Fibroblast of peridontal ligament (primary cell): ENCODE results near the gene CLN5.
"Not testable (repeated sequence)": the region's sequence is repeated elsewhere in the genome, so short reads cannot be mapped to it uniquely, and the experiment has no call there.

ENCODE experiments used
- DNase-seq: peaks from one replicate; pipeline ENCODE4 v3.0.0-alpha.2; 2010; ENCODE audit errors: extremely low read depth

The CLN5 gene

DNA sequence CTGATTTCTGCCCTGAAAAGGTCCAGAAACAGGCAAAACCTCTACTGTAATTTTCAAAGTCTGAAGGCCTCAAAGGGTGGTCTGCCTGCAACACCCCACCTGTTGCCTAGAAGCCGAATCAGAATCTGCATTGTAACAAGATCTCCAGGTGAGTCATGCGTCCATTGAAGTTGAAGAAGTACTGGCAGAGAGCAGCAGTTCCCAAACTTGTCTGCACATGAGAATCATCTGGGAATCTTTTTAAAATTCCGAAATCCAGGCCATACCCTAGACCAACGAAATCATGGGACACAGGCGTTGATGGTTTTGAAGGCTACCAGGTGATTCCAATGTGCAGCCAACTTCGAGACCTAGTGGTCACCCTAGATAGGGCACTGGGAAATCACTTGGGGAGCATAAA lies 16.0 kb upstream of the CLN5 start:
- no peak for DNase-seq

DNA sequence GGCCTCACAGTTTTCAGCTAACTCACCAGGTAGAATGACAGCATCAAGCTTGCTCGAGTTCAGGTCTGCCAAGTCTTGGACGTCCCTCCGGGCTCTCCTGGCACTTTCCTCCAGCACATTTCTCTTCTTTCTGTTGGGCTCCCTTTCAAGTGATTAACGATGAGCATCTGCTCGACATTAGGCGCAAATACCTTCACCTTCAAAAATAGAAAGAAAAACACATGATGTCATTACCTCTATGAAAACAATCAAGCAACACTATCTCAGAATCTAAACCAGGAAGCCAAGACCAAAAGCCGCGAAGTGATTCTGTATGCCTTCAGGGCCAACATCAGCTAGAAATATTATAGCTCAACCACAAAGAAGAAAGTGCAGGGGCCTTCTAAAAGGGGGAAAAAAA lies 15.4 kb upstream of the CLN5 start:
- no peak for DNase-seq

DNA sequence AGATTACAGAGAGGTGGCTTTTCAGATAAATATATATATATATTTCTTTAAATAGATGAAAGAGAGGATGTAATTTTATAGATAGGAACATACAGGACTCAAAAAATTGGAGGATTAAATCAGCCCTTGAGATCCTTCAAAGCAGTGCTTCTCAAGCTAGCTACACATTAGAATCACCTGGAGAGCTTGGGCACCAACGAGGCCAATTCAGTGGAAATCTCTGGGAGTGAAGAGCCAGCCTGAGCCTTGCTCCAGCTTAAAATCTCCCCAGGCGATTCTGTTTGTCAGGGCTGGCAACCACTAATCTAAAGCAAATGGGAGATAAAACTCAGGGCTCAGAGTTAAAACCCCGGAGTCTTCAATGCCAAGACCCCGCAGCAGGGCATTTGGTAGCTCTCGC lies 15.0 kb upstream of the CLN5 start:
- no peak for DNase-seq

DNA sequence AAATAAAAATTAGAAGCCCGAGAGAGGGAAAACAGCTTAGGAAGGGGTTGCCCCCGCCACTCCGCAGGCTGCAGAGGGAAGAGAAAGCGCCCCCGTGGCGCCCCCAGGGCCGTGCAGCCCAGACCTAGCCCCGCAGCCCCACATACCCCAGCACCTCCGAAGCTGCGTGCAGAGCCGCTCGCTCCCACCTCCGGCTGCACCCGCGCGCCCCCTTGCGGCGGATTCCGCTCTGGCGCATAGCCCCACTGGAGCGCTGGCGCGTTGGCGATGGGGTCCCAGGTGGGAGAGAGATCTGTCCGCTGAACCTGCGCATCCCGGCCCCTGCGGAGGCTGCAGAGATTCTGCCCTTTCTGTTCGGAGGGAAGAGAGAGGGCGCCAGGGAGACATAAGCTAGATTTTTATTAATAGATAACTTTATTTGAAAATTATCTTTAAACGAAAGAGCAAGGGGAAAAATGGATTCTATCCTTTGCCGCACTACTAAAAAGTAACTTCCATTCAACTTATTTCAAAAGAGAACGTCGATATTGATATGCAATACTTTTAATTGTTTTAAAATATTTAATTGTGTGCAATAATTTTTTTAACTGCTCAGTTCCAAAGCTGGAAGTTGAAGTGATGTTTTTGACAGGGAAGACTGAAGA lies 11.7 kb upstream of the CLN5 start:
- DNase-seq = peak; percentile 38

DNA sequence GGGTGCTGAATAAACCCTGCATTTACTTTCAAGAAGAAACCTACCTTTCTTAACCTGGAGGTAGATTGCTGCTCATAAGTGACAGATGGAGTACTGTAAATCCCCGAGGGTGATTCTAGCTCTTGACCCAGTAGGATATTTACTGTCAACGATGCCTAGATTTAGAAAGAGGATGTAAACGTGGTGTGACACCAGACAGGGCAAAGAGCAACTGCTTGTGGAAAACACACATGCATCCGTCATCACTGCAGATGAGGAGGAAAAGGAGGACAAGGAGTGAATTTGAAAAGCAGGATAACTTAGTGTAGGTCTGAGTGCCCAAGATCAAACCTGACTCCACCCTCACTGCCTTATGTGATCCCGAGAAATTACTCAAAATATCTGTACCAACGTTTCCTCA lies 9.8 kb upstream of the CLN5 start:
- no peak for DNase-seq

DNA sequence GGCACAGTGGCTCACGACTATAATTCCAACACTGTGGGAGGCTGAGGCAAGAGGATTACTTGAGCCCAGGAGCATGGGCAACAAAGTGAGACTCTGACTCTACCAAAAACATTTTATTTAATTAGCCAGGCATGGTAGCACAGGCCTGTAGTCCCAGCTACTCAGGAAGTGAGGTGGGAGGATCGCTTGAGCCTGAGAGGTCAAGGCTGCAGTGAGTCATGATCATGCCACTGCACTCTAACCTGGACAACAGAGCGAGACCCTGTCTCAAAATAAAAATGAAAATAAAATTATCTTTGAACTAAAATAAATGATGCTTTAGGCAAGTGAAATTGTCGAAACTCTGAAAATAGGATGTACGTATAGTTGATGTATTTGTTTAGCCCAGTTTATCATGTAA lies 8.2 kb upstream of the CLN5 start:
- DNase-seq = no peak

DNA sequence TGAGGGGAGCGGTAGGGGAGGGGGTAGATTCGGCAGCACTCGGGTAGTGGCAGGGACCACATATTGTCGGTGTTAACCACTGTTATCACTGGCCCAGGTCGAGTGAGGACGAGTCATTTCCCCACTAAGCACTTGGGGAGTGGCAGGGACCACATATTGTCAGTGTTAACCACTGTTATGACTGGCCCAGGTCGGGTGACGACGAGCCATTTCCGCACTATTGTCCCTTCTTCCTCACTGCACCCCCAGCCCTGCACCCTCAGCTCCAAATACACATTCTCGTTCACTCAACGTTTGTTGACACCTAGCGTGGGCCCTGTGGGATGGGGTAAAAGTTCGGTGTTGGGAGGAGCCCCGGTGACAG lies 467 bp upstream of the CLN5 start:
- no peak for DNase-seq

DNA sequence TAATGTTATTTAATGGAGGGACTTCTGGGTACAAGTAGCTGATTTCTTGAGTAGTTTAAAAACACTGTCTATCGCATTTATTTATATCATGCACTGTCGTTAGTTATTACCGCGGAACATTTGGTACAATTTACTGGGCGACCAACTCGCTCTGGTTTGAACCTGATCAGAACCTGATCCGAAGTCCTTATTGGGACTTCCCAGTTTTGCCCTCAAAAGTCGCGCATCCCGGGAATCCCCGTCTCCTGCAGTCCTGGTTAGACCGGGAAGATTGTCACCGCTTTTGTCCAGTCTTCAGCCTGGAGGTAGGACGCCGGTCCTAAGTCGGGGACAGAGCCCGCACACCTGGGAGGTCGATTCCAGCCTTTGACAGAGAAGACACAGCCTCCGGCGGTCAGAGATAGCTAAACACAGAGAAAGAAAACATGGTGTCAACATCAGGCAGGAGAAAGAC lies 694 bp downstream of the CLN5 start:
- DNase-seq = peak; percentile 35

DNA sequence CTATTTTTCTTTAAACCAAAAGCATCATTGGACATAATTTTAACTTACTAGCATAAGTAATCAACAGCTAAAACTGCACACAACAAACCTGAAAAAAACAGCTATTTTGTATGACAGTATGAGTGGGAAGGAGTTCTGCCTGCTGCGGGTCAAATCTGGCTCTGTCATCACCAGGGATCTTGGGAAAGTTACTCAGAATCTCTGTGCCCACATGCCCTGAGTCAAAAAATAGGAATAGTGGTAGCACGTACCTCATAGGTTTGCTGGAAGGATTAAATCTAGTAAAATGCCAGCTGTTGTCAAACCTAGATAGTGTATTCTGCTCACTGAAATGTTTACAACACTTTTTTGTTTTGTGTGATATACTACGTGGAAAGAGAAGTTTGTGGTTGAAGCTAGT lies 1.1 kb downstream of the CLN5 start:
- peak; percentile 43 for DNase-seq

DNA sequence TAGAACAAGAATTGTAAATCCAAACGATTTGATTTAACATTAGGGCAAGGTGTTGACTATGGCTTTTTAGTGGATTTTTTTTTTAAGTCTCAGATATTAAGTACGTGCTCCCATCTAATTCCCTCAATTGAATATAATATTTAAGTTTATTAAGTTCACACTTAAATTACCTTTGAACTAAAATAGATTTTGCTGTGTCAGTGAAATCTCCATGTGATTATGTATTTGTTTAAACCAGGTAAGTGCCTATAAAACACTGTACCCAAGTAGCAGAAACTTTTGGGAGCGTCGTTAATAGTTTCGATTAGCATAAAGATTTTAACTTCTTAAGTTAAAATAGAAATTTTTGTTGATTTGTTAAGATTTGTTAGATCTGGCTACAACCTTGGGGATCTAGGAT lies 1.6 kb downstream of the CLN5 start:
- DNase-seq = no peak

DNA sequence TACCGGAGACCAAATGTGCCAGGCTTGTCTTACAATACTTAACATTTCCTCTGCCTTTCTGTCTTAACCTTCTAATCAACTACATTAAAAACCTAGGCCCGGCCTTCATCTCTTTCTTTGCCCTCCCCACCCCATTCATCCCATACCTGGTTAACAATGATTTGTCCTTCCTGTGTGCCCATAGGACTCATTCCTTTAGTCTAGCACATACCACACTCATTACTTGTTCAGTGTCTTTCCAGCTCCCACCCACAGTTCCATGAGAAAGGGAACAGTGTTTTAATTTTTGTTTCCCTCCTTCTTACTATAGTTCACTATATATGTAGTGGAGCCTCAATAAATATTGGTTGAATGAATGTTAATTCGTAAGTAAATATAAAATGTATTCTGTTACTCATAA lies 2.4 kb downstream of the CLN5 start:
- DNase-seq = no peak

DNA sequence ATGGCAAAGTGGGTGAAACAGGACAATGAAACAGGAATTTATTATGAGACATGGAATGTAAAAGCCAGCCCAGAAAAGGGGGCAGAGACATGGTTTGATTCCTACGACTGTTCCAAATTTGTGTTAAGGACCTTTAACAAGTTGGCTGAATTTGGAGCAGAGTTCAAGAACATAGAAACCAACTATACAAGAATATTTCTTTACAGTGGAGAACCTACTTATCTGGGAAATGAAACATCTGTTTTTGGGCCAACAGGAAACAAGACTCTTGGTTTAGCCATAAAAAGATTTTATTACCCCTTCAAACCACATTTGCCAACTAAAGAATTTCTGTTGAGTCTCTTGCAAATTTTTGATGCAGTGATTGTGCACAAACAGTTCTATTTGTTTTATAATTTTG lies 8.6 kb downstream of the CLN5 start:
- DNase-seq = peak; percentile 29

DNA sequence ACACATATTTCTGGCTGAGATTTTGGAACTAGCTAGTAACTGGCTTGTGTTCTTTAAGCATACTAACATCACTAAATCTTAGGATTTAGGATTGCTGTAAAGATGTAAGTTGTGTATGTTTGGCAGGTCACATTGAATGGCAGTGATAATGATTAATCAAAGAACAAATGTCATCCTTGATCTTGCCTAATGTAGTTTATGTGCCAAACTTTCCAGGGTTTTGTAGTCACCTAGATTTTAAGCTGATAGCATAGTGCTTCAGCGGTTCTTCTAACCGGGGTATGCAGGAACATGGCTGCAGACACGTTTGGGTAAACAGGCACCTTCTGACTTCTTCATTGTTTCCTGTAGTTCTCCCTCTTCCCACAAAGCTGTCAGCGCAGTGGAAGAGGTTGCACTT lies 9.7 kb downstream of the CLN5 start:
- no peak for DNase-seq

DNA sequence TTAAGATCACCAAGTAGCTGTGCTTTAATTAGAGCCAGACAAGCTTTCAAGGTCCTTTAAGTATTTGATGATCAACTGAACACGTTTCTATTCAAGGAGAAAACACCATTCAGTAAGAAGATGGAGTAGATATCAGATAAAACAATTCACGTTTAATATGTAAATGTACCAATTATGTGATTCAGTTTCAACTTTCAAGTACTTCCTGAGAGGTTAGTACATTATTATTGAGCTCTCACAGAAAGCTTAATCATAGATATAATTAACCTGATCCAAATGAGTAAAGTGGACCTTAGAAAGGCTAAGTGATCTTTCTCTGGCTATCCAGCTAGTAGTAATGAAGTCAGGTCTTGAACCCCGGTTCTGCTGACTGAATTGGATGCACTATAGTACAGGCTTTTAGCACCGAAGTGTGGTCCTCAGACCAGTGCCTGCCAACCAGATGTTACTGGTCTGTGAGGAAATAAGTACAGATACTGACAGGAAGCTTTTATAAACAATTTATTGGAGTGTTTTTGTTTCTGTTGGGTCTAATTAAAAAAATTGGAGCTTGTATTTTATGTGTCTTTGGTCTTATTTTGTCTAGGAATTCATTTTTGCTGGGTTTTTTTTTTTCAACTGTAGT lies 10.2 kb downstream of the CLN5 start:
- no peak for DNase-seq

DNA sequence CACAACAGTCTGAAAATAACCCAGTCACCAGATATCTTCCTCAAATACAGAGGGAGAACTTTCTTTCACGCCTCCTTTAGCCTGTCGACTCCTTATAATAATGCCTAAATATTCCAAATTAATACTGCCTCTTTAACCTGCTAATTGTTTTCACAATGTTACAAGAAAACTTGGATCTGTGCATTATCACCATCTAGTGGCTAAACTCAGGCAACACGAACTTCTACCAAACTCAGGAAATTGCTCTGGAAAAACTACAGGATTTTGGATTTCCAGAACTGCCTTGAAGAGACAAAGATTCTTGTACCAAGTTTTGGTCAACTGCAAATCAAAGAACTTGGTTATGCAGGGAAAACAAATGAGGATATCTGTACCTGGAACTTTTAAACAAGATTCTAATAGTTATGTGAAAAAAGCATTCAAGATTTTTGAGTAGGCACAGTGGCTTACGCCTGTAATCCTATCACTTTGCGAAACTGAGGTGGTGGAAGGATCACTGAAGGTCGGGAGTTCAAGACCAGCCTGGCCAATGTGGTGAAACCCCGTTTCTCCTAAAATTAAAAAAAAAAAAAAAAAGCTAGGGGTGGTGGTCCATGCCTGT lies 10.8 kb downstream of the CLN5 start:
- DNase-seq = peak; percentile 70

DNA sequence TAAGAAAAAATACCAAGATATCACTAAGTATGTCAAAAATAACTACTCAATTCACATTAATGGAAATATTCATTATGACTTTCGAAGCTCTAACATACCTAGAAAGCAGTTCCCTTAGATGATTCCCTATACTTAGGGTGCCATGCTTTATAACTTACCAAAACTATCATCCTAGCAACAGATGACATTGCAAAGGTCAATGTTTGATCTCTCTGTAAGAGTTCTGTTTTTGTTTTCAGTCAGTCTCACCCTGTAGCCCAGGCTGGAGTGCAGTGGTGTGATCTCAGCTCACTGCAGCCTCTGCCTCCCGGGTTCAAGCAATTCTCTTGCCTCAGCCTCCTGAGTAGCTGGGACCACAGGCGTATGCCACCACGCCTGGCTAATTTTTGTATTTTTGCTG lies 16.5 kb downstream of the CLN5 start:
- not testable (repeated sequence) for DNase-seq

DNA sequence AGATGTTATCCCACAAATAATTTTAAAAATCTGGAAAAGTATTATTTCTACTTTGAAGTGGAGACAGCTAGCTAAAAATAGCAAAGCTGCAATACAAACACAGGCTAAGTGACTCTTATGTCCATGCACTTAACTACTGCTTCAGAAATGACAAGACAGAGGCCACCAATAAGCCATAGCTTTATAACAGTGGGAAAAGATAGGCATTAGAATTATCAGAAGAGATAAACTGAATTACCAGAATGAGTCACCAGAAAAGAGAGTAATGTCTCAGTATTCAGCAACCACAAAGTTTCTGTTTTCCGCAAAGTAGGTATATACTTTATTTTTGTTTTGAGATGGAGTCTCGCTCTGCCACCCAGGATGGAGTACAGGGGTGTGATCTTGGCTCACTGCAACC lies 17.1 kb downstream of the CLN5 start:
- DNase-seq = no peak

DNA sequence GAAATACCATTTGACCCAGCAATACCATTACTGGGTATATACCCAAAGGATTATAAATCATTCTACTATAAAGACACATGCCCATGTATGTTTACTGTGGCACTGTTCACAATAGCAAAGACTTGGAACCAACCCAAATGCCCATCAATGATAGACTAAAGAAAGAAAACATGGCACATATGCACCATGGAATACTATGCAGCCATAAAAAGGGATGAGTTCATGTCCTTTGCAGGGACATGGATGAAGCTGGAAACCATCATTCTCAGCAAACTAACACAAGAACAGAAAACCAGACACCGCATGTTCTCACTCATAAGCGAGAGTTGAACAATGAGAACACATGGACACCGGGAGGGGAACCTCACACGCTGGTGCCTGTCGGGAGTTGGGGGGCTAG lies 17.8 kb downstream of the CLN5 start:
- not testable (repeated sequence) for DNase-seq

DNA sequence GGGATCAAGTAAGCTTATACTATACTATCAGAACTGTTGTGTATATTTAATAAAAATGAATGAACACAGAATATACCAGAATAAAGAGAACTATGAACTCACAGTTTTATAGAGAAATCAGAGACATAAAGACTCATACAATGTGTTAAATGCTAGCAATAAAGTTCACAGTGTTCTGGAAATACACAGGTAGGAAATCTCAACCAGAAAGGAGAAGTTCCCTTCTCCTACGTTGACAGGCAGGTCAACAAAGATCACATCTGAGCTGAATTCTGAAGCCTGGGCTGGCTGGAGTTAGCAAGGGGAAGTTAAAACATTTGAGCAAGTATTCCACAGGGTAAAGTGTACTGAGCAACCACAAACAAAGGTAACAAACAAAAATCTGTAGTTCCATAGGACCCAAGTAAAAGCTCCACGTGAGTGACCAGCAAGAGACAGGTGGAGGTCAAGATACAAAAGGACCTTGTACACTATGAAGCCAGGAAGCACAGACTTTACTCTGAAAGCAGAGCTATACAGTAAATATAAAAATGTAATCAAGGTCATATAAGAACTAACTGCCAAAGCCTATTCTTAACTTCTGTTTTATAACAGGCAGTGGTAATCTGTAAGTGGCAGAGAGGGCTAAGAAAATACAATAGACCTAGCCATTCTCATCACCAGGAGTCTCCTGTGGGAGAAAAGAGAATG lies 22.1 kb downstream of the CLN5 start:
- no peak for DNase-seq

DNA sequence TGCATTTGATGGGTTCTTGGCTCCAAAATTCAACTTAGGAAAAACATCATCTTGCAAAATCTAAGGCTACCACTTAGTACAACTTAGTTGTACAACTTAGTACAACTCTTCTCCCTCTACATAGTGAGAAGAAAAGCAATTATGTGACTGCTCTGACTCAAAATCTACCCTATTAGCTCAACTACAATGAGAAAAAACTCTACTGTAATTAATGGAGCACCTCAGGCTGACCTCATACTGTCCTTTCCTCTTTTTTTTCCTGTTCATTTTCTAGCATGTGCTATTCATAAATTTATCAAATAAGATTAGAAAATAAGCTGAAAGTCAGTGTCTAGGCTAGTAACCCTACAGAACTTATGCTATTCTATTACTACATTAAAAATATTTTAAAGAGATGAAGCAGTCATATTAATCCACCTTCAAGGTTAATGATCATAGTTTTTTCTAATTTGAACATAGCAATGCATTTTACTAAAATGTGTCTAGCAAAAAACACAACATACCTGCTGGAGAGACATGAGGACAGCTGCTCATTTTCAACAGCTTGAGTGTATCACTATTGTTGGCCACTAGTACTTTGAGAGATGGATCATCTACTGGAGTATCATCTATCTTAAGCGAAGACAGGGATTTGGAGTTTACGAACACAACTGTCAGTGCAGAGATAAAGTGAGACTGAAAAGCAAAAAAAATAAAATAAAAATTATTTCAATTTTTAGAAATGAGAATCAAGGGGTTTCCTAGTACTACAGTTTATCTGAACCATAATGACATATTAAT lies 23.2 kb downstream of the CLN5 start:
- no peak for DNase-seq

DNA sequence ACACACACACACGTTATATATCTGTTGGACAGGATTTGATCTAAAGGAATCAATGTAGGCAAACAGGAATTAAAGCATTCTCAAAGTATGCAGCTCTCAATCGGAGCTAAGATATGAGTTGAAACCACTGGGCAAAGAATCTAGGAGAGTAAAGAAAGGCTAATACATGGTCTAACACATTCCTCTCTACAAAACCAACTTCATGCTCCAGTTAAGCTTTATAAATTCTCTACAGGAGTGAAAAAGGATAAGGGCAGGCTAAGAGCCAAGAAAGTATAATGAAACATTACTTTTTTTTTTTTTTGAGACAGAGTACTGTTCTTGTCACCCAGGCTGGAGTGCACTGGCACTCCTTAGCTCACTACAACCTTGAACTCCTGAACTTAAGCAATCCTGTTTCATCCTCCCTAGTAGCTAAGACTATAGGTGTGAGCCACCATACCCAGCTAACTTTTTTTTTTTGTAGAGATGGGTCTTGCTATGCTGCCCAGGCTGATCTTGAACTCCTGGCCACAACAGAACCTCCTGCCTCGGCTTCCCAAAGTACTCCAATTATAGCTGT lies 24.5 kb downstream of the CLN5 start:
- DNase-seq = peak; percentile 39
